Measurements from ENCODE around the gene MRPS2. TPM values are rescaled to one million over a fixed set of nuclear protein-coding genes. Genes with fewer than 3 reads are reported as not detected.

The MRPS2 gene
- polyA plus RNA-seq, 2 of the 4 experiments (the other 2 are of a cell fraction) = 66.9 to 90.1 TPM

- Histone ChIP-seq H3K9me3 (no peaks in the 10 kb centered on the region), H3K4me2 (no peak overlapping the region), H3K4me1 (peaks cover 6% of the 10 kb centered on the region; the same call in 1 of the 3 replicates), H3K4me3 (no peak overlapping the region), H3K27ac (no peak overlapping the region)
- WGBS (ENCODE audit: missing lambda C conversion rate) = 43% methylated on average over 5 of the region's 5 CpGs
- ATAC-seq (no peak), FAIRE-seq (no peak), DNase-seq (ENCODE audit: low read depth in 1 of 2, low spot score in 1 of 2) (no peak)
- POLR2A ChIA-PET = no interaction called here
- CTCF ChIA-PET = interaction anchor here (0.6 to 1.5 kb wide), 5 partner anchors 9 to 101 kb away, joined by 3 to 4 read pairs (median 4); no protein-coding TSS in a partner anchor
- TF ChIP-seq JUNB (IDR thresholded peaks at IDR 0.05) = no peak
- TF ChIP-seq RNF2 (IDR thresholded peaks at IDR 0.05; ENCODE audit: borderline replicate concordance, low read depth) = no peak
These were observed 29.7 kb downstream of the MRPS2 start for GRCh38 chr9:135530146-135530545.

DNA sequence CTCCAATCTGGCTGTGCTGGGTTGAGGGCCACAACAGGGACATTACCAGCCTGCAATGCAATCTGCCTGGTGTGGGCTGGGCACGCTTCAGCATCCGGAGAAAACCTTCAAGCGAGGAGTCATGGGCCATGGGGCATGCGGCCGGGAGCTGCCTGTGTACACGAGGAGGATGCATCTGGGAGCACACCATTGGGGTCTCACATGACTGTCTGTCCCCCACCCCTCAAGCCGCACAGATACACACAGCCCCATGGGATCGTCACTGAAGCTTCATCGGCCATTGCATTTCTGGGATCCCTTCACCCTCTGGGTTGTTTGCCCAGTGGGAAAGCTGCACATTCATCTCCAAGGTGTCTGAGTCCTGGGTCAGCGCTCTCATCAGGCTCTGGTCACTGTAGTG lies 30.6 kb downstream of the MRPS2 start:
- Histone ChIP-seq H3K4me1 (peaks cover 6% of the 10 kb centered on the region; the same call in 1 of the 3 replicates), H3K9me3 (no peaks in the 10 kb centered on the region), H3K4me3 (no peak overlapping the region), H3K27ac (no peak overlapping the region), H3K4me2 (no peak overlapping the region)
- TF ChIP-seq HEYL (CRISPR knock-in tag; IDR thresholded peaks at IDR 0.05) (no peak), ESRRA (IDR thresholded peaks at IDR 0.05; ENCODE audit: borderline replicate concordance, low read length) (no peak)
- ChIA-PET POLR2A (no interaction called here), CTCF (interaction anchor here (1.0 to 1.2 kb wide), 3 partner anchors 8 to 73 kb away, joined by 3 to 4 read pairs (median 4); no protein-coding TSS in a partner anchor)
- DNase-seq (ENCODE audit: low read depth in 1 of 2, low spot score in 1 of 2) (no peak), FAIRE-seq (no peak), ATAC-seq (no peak)
- WGBS (ENCODE audit: missing lambda C conversion rate) = 56% methylated on average over 10 of the region's 10 CpGs

DNA sequence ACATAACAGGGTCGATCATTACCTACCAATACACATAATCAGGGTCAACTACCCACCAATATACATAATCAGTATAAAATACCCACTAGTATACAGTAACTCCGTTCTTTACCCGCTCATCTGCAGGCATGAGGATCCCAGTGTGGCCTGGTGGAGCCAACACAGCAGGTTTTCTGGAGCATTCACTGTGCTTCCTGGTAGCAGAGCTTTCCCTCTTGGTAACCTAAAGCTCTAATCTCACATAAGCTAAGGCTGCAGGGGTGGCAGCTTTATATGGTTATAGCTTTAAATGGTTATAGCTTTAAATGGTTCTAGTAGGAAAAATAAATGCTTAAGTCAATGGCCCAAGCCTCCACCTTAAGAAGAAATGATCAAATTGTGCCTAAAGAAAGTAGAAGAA lies 32.6 kb downstream of the MRPS2 start:
- ATAC-seq (peak; percentile 57 to 76), DNase-seq (ENCODE audit: low read depth in 1 of 2, low spot score in 1 of 2) (peak in 1 of 2 experiments; percentile 21), FAIRE-seq (no peak)
- CTCF ChIA-PET = interaction anchor here (1.5 kb wide), 1 partner anchor 28 kb away, joined by 8 read pairs; no protein-coding TSS in a partner anchor
- no peak overlapping the region for H3K4me3 ChIP-seq
- no peaks in the 10 kb centered on the region for H3K4me1 ChIP-seq
- no peak overlapping the region for H3K4me2 ChIP-seq
- no peaks in the 10 kb centered on the region for H3K9me3 ChIP-seq
- H3K27ac ChIP-seq = no peak overlapping the region
- 59% methylated on average over 3 of the region's 3 CpGs for WGBS (ENCODE audit: missing lambda C conversion rate)
- POLR2A ChIA-PET = interaction anchor here (1.0 kb wide), 1 partner anchor 15 kb away, joined by 3 read pairs; no protein-coding TSS in a partner anchor
- no peak for TF ChIP-seq GATA3 (IDR thresholded peaks at IDR 0.05; ENCODE audit: borderline replicate concordance)
- TF ChIP-seq BHLHE40 (IDR thresholded peaks at IDR 0.05; ENCODE audit: low read depth, low read length) = no peak
- TF ChIP-seq TP53 (CRISPR knock-in tag; IDR thresholded peaks at IDR 0.05) = no peak
- TF ChIP-seq CBX8 (IDR thresholded peaks at IDR 0.05) = no peak
- no peak for TF ChIP-seq PBX3 (IDR thresholded peaks at IDR 0.05)
- no peak for TF ChIP-seq KDM1A (IDR thresholded peaks at IDR 0.05; ENCODE audit: low read depth)
- TF ChIP-seq, protein P1, sequence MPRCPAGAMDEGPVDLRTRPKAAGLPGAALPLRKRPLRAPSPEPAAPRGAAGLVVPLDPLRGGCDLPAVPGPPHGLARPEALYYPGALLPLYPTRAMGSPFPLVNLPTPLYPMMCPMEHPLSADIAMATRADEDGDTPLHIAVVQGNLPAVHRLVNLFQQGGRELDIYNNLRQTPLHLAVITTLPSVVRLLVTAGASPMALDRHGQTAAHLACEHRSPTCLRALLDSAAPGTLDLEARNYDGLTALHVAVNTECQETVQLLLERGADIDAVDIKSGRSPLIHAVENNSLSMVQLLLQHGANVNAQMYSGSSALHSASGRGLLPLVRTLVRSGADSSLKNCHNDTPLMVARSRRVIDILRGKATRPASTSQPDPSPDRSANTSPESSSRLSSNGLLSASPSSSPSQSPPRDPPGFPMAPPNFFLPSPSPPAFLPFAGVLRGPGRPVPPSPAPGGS (IDR thresholded peaks at IDR 0.05) = no peak
- no peak for TF ChIP-seq MAX (IDR thresholded peaks at IDR 0.05)
- no peak for TF ChIP-seq HDAC2 (IDR thresholded peaks at IDR 0.05)
- TF ChIP-seq ZFP36 (IDR thresholded peaks at IDR 0.05; ENCODE audit: borderline replicate concordance, partially characterized antibody) = no peak
- TF ChIP-seq RCOR1 (IDR thresholded peaks at IDR 0.05; ENCODE audit: low read depth, low read length) = no peak
- TF ChIP-seq FOXS1 (CRISPR knock-in tag; IDR thresholded peaks at IDR 0.05) = no peak
- TF ChIP-seq JUNB (IDR thresholded peaks at IDR 0.05) = no peak
- no peak for TF ChIP-seq TFCP2L1 (CRISPR knock-in tag; IDR thresholded peaks at IDR 0.05)
- TF ChIP-seq, protein P2, sequence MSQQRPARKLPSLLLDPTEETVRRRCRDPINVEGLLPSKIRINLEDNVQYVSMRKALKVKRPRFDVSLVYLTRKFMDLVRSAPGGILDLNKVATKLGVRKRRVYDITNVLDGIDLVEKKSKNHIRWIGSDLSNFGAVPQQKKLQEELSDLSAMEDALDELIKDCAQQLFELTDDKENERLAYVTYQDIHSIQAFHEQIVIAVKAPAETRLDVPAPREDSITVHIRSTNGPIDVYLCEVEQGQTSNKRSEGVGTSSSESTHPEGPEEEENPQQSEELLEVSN (IDR thresholded peaks at IDR 0.05; ENCODE audit: borderline replicate concordance, low read depth) = no peak
- TF ChIP-seq MYC (IDR thresholded peaks at IDR 0.05; ENCODE audit: borderline replicate concordance, low read length) = no peak
- no peak for TF ChIP-seq RFX5 (IDR thresholded peaks at IDR 0.05)
- no peak for TF ChIP-seq EHMT2 (IDR thresholded peaks at IDR 0.05; ENCODE audit: low read depth)

All from A549 (cell line).